ENCODE results near the gene CDHR5.

GRCh38 chr11:645536-645935, 20.8 kb upstream of the CDHR5 start:
- TF ChIP-seq CTCF (IDR thresholded peaks at IDR 0.05) = no peak
- TF ChIP-seq POLR2A (IDR thresholded peaks at IDR 0.05) = no peak

Data from testis (tissue), 2 donors.